HFFc6 (cell line): ENCODE data around the gene CEP57L1. TPM values are rescaled to one million over a fixed set of nuclear protein-coding genes. Genes with fewer than 3 reads are reported as not detected.

Experiments used
- DNase-seq: peaks from one replicate; pipeline ENCODE4 v3.0.0-alpha.2; 2018
- H3K27ac Mint-ChIP-seq: 2 replicates; pipeline ENCODE4 v1.8.0; 2020; ENCODE audit warnings: mild to moderate bottlenecking, mixed read lengths
- H3K27me3 Mint-ChIP-seq: 2 replicates; pipeline ENCODE4 v1.8.0; 2021; ENCODE audit warnings: mild to moderate bottlenecking, moderate library complexity, mixed read lengths; ENCODE audit not compliant: insufficient read depth
- H3K36me3 Mint-ChIP-seq: 2 replicates; pipeline ENCODE4 v1.8.0; 2021; ENCODE audit warnings: low read depth, mixed read lengths
- H3K4me1 Mint-ChIP-seq: 2 replicates; pipeline ENCODE4 v1.8.0; 2020; ENCODE audit warnings: low read depth, mixed read lengths
- H3K4me3 Mint-ChIP-seq: 2 replicates; pipeline ENCODE4 v1.8.0; 2020; ENCODE audit warnings: mild to moderate bottlenecking, moderate library complexity, mixed read lengths
- H3K9me3 Mint-ChIP-seq: 2 replicates; pipeline ENCODE4 v1.8.0; 2020; ENCODE audit warnings: mild to moderate bottlenecking, mixed read lengths
- CTCF ChIP-seq: fragments of 200-600 bp; sonication (generic); IDR thresholded peaks from 2 replicates; pipeline ENCODE4 v1.5.0; 2021; ENCODE audit warnings: antibody characterized with exemption, mild to moderate bottlenecking
- total RNA-seq, 6 experiments: library from RNA; stranded (reverse); fragmentation: NEBNext Ultra II Directional; extraction: Animal tissue kit (Norgen Biotek cat#: 25700); gene quantifications; 2 replicates in 1 of 6; 3 replicates in 5 of 6; pipeline ENCODE4 v1.2.3, GENCODE V29; 2021

CEP57L1 gene
- total RNA-seq, 6 experiments from 2014 or later = 16.3 to 24.9 (median 21.6) TPM

GRCh38 chr6:109092074-109092473 is 3.2 kb upstream of the CEP57L1 start:
- no peak for DNase-seq
- H3K9me3 Mint-ChIP-seq = no peaks in the 10 kb centered on the region

DNA sequence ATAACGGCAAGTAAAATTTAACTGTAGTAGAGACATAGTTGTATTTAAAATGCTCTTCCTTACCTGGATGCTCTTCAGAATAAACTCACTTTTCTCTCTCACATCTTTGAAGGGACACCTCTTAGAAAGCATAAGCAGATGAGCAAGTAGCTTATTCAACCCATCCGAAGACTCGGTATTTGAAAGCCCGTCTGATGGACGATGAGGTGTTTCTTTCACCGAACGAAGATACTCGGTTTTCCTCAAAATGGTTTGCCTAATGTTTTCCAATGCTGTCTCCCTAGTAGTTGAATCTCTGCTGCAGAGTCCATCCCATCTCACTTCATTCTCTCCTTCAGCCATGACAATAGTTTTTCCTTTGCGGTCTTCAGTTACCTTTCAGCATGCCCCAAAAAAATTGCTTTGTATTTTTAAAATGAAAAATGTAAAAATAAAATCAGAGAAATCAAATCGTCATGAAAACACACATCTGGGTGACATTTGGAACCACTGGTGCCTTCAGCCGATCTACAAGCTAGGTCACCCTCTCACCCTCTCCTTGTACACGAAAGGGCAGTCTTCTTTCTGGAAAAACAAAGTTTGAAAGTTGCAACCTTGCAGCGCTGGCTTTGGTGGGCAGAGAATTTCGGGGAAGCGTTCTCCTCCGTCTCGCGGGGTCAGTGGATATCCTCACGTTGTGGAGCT is 1.4 kb upstream of the CEP57L1 start:
- TF ChIP-seq CTCF = no peak
- no peak for DNase-seq
- Mint-ChIP-seq H3K27ac (peak overlapping the region; percentile 71), H3K4me3 (peak overlapping the region; percentile 95), H3K36me3 (peaks cover 18% of the 10 kb centered on the region), H3K9me3 (no peaks in the 10 kb centered on the region), H3K27me3 (no peaks in the 10 kb centered on the region), H3K4me1 (peaks cover 42% of the 10 kb centered on the region)

More at GRCh38 chr6:109092074-109092473, 3.2 kb upstream of the CEP57L1 start:
- no peak for TF ChIP-seq CTCF
- H3K4me1 Mint-ChIP-seq = peaks cover 30% of the 10 kb centered on the region
- H3K4me3 Mint-ChIP-seq = peak overlapping the region; percentile 95
- H3K36me3 Mint-ChIP-seq = 0 out of 2 replicates have a peak, but pooled peaks cover 6% of the 10 kb centered on the region
- no peak overlapping the region for H3K27ac Mint-ChIP-seq
- H3K27me3 Mint-ChIP-seq = no peaks in the 10 kb centered on the region; the same call in 1 of the 2 replicates

DNA sequence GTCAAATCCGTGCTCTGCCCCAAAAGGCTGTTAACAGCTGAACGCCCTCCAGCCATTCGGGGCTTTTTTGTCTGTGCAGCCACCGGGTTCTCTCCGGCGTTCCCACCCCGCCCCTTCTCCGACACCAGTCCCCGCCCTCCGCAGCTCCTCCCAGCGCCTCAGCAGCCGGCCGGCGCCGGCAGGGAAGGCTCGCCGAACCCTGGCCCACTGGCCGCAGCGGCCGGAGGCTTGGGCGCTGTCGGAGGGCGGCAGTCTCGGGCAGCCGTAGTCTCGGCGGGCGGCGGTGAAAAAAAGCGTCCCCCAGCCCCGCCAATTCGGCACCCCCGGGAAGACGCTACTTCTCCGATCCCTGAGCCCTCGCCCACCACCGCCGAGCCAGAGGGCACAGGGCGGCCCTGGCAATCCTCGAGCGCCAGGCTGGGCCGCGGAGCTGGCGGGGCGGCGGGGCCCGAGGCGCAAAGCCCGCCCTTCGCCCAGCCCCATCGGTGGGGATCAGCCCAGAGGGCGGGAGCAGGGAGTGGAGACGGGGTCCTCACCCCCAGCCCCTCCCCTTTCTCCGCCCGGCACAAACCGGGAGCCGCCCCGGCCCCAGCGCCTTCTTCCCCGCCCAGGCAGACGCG is 781 bp upstream of the CEP57L1 start, which contains the start of gene SESN1:
Gene SESN1, minus strand, starts transcription at position 431 of the 620 bp plus-strand sequence. CDS start 773 bp downstream, outside the sequence.
- peaks cover 22% of the 10 kb centered on the region for H3K36me3 Mint-ChIP-seq
- TF ChIP-seq CTCF = peak; percentile 35; the same call in 1 of the 2 replicates
- H3K4me3 Mint-ChIP-seq = peak within 1 kb of the TSS; percentile 95
- H3K9me3 Mint-ChIP-seq = no peaks in the 10 kb centered on the region
- H3K4me1 Mint-ChIP-seq = peaks cover 46% of the 10 kb centered on the region
- peak within 1 kb of the TSS; percentile 99 for H3K27ac Mint-ChIP-seq
- no peaks in the 10 kb centered on the region for H3K27me3 Mint-ChIP-seq
- DNase-seq = peak; percentile 95

- H3K27ac Mint-ChIP-seq = peak overlapping the region; percentile 99
- no peak for TF ChIP-seq CTCF
- H3K36me3 Mint-ChIP-seq = peaks cover 22% of the 10 kb centered on the region
- H3K4me3 Mint-ChIP-seq = peak overlapping the region; percentile 95
- H3K4me1 Mint-ChIP-seq = peaks cover 46% of the 10 kb centered on the region
- no peak for DNase-seq
- H3K27me3 Mint-ChIP-seq = no peaks in the 10 kb centered on the region
- H3K9me3 Mint-ChIP-seq = no peaks in the 10 kb centered on the region
These were observed 453 bp downstream of the CEP57L1 start for GRCh38 chr6:109095835-109096084.

DNA sequence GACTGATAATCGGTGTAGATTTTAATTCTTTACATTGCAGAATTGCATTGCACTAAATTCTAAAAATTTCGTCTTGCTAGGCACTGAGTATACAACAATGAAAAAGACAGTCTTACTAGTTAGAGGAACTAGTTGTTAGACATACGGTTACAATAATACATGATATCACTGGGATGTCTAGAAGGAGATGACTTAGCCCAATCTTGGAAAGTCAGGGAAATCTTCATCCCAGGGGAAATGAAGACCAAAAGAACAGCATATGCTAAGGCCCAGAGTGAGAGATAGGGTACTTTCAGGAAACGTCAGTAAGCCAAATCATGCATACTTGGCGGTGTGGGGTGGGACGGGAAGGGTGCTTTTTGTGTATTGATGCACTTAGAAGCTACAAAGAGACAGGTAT is 901 bp downstream of the CEP57L1 start:
- H3K27me3 Mint-ChIP-seq = no peaks in the 10 kb centered on the region
- peak overlapping the region; percentile 99 for H3K27ac Mint-ChIP-seq
- DNase-seq = no peak
- H3K36me3 Mint-ChIP-seq = peaks cover 27% of the 10 kb centered on the region
- H3K4me1 Mint-ChIP-seq = peaks cover 45% of the 10 kb centered on the region
- no peaks in the 10 kb centered on the region for H3K9me3 Mint-ChIP-seq
- TF ChIP-seq CTCF = no peak
- peak overlapping the region; percentile 95 for H3K4me3 Mint-ChIP-seq
